Measurements from ENCODE around the gene ATP9B. TPM values are rescaled to one million over a fixed set of nuclear protein-coding genes. Genes with fewer than 3 reads are reported as not detected.

The ATP9B gene
- total RNA-seq, 1 donor = 29.3 TPM

DNA sequence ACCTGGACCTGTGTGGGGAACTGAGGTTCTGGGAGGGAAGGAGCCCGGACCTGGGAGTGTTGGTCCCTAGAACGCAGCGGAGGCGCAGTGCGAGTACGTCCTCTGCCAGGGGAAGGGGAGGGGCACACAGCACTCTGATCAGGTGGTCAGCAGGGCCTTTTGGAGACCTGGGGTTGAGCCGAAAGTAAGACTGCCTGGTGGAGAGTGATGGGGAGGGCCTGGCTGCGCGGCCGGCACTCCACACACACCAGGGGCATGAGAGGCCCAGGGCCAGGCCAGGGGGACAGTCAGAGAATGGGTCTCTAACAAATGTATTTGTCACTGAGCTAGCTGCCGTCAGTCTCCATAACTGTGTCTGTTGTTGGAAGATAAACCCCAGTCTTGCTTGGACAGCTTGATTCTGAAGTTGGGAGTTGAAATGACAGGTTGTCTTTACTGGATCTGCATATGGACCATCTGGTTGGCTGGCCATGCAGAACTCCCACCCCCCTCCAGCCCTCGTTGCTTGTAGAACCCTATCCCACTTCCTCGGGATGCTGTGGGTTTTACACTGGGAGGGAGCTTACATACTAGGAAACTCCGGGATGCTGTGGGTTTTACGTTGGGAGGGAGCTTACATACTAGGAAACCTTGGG, 251.1 kb downstream of the ATP9B start:
- Histone ChIP-seq H3K36me3 (ENCODE audit: insufficient read depth, low read length) (no peaks in the 10 kb centered on the region), H4K20me1 (ENCODE audit: insufficient read depth, low read length) (peaks cover 2% of the 10 kb centered on the region), H3K27me3 (ENCODE audit: insufficient read depth, low read length) (no peaks in the 10 kb centered on the region), H3K4me2 (ENCODE audit: insufficient read depth, low read length) (no peak overlapping the region), H2AFZ (ENCODE audit: low read length) (no peak overlapping the region), H3K9me3 (ENCODE audit: low read depth, low read length) (no peaks in the 10 kb centered on the region), H3K27ac (ENCODE audit: low read depth, low read length) (no peak overlapping the region), H3K4me1 (ENCODE audit: insufficient read depth, low read length) (no peaks in the 10 kb centered on the region), H3K79me2 (ENCODE audit: insufficient read depth, low read length) (no peaks in the 10 kb centered on the region), H3K4me3 (ENCODE audit: insufficient read depth, low read length) (no peak overlapping the region)
- TF ChIP-seq, protein P1, sequence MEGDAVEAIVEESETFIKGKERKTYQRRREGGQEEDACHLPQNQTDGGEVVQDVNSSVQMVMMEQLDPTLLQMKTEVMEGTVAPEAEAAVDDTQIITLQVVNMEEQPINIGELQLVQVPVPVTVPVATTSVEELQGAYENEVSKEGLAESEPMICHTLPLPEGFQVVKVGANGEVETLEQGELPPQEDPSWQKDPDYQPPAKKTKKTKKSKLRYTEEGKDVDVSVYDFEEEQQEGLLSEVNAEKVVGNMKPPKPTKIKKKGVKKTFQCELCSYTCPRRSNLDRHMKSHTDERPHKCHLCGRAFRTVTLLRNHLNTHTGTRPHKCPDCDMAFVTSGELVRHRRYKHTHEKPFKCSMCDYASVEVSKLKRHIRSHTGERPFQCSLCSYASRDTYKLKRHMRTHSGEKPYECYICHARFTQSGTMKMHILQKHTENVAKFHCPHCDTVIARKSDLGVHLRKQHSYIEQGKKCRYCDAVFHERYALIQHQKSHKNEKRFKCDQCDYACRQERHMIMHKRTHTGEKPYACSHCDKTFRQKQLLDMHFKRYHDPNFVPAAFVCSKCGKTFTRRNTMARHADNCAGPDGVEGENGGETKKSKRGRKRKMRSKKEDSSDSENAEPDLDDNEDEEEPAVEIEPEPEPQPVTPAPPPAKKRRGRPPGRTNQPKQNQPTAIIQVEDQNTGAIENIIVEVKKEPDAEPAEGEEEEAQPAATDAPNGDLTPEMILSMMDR (IDR thresholded peaks at IDR 0.05; ENCODE audit: extremely low read depth, low read depth, low read length) = no peak
- DNase-seq (ENCODE audit: insufficient read length, low spot score, missing footprints) = no peak

DNA sequence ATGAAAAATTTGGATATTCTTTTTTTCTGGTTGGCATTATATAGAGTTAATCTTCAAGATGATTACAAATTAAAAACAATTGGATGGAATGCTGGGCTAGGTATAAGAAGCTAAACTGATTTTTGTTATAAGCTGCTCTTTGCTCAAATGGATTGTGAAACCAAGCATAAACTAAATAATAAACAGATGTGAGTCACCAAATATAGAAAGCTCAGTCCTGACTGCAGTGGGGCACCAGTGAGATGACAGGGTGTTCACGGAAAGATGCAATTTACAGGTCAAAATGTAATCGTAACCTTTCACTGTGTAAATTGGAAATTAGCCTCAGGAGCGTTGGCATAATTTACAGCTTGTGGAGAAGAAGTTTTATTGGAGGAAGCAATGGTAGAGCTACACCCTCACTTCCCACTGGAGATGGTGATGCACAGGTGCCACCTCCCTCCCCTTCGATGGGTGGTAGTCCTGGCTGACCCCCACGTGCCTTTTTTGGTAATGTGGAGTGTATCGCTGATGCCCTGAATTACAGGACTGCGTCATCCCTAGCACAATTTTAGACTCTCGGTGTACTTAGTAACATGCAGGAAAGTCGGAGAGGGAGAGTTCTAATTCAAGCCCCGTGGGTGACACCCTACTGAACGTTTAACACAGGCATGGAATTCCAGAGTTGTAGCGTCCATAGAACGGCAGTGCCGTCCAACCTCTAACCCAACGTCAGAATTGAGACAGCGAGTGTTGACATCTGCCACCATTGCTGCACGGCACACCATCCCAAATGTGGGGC, 252.6 kb downstream of the ATP9B start:
- Histone ChIP-seq H3K9me3 (ENCODE audit: low read depth, low read length) (no peaks in the 10 kb centered on the region), H3K4me3 (ENCODE audit: insufficient read depth, low read length) (no peak overlapping the region), H3K79me2 (ENCODE audit: insufficient read depth, low read length) (no peaks in the 10 kb centered on the region), H3K27me3 (ENCODE audit: insufficient read depth, low read length) (no peaks in the 10 kb centered on the region), H3K4me2 (ENCODE audit: insufficient read depth, low read length) (no peak overlapping the region), H2AFZ (ENCODE audit: low read length) (no peak overlapping the region), H3K4me1 (ENCODE audit: insufficient read depth, low read length) (no peaks in the 10 kb centered on the region), H3K27ac (ENCODE audit: low read depth, low read length) (no peak overlapping the region), H3K36me3 (ENCODE audit: insufficient read depth, low read length) (no peaks in the 10 kb centered on the region), H4K20me1 (ENCODE audit: insufficient read depth, low read length) (peaks cover 7% of the 10 kb centered on the region)
- TF ChIP-seq, protein P1 (IDR thresholded peaks at IDR 0.05; ENCODE audit: extremely low read depth, low read depth, low read length) = no peak
- no peak for DNase-seq (ENCODE audit: insufficient read length, low spot score, missing footprints)

DNA sequence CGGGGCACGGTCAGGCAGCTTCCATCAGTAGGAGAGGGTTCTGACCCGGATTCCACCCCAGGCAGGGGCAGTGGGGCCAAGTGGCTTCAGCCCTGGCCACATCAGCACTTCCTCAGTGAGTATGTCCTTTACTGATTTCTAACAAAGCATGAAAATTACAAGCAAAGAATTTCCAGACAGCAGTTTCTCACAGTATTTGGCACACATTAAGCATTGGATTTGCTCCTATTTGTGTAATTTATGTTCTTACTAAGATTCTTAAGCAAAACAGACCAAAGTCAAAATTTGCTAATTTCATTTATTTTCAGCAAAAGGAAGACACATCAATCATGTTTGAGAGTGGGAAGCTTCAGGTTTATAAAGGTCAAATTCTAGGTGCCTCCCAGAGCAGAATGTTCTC, 253.2 kb downstream of the ATP9B start:
- Histone ChIP-seq H3K79me2 (ENCODE audit: insufficient read depth, low read length) (no peaks in the 10 kb centered on the region), H4K20me1 (ENCODE audit: insufficient read depth, low read length) (peaks cover 7% of the 10 kb centered on the region), H3K27me3 (ENCODE audit: insufficient read depth, low read length) (no peaks in the 10 kb centered on the region), H2AFZ (ENCODE audit: low read length) (no peak overlapping the region), H3K36me3 (ENCODE audit: insufficient read depth, low read length) (no peaks in the 10 kb centered on the region), H3K4me3 (ENCODE audit: insufficient read depth, low read length) (no peak overlapping the region), H3K4me1 (ENCODE audit: insufficient read depth, low read length) (no peaks in the 10 kb centered on the region), H3K27ac (ENCODE audit: low read depth, low read length) (no peak overlapping the region), H3K9me3 (ENCODE audit: low read depth, low read length) (no peaks in the 10 kb centered on the region), H3K4me2 (ENCODE audit: insufficient read depth, low read length) (no peak overlapping the region)
- TF ChIP-seq, protein P1 (IDR thresholded peaks at IDR 0.05; ENCODE audit: extremely low read depth, low read depth, low read length) = no peak
- DNase-seq (ENCODE audit: insufficient read length, low spot score, missing footprints) = no peak

DNA sequence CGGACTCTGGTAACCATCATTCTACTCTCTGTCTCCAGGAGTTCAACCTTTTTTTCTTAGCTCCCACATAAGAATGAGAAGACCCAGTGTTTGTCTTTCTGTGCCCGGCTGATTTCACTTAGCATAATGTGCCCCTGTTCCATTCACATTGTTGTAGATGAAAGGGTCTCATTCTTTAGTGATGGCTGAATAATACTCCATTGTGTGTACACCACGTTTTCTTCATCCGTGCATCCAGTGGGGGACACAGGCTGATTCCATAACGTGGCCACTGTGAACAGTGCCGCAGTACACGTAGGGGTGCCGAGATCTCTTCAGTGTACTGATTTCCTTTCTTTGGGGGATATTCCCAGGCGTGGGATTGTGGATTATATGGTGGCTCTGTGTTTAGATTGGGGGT, 254.3 kb downstream of the ATP9B start:
- H3K4me1 ChIP-seq (ENCODE audit: insufficient read depth, low read length) = no peaks in the 10 kb centered on the region
- H3K27ac ChIP-seq (ENCODE audit: low read depth, low read length) = no peak overlapping the region
- H3K36me3 ChIP-seq (ENCODE audit: insufficient read depth, low read length) = no peaks in the 10 kb centered on the region
- H3K79me2 ChIP-seq (ENCODE audit: insufficient read depth, low read length) = no peaks in the 10 kb centered on the region
- TF ChIP-seq, protein P1 (IDR thresholded peaks at IDR 0.05; ENCODE audit: extremely low read depth, low read depth, low read length) = no peak
- DNase-seq (ENCODE audit: insufficient read length, low spot score, missing footprints) = no peak
- H3K4me3 ChIP-seq (ENCODE audit: insufficient read depth, low read length) = no peak overlapping the region
- H4K20me1 ChIP-seq (ENCODE audit: insufficient read depth, low read length) = peaks cover 7% of the 10 kb centered on the region
- no peak overlapping the region for H2AFZ ChIP-seq (ENCODE audit: low read length)
- no peaks in the 10 kb centered on the region for H3K9me3 ChIP-seq (ENCODE audit: low read depth, low read length)
- no peaks in the 10 kb centered on the region for H3K27me3 ChIP-seq (ENCODE audit: insufficient read depth, low read length)
- no peak overlapping the region for H3K4me2 ChIP-seq (ENCODE audit: insufficient read depth, low read length)

All from osteoblast (primary cell).